ENCODE results near the gene NPAT. TPM values are rescaled to one million over a fixed set of nuclear protein-coding genes. Genes with fewer than 3 reads are reported as not detected.
A peak's percentile ranks its signal among the peaks of the same experiment; 100 is the strongest.

Gene NPAT
- polyA plus RNA-seq (2012; ENCODE audit: low read depth, missing spikeins), result 7.3 TPM

- FAIRE-seq (peak; percentile 99), DNase-seq (ENCODE audit: insufficient read length, low spot score) (peak; percentile 57)
- TF ChIP-seq TAF1 (IDR thresholded peaks at IDR 0.05; ENCODE audit: low read depth, low read length) (peak; percentile 89), SPI1 (IDR thresholded peaks at IDR 0.05; ENCODE audit: low read depth, low read length) (peak; percentile 34; the same call in 1 of the 2 replicates), POLR2A (IDR thresholded peaks at IDR 0.05; ENCODE audit: low read depth, low read length) (peak; percentile 80), POLR2AphosphoS5 (IDR thresholded peaks at IDR 0.05; ENCODE audit: low read depth, low read length) (peak; percentile 74; the same call in 1 of the 2 replicates), POU2F2 (IDR thresholded peaks at IDR 0.05; ENCODE audit: low read depth, low read length) (peak; percentile 69; the same call in 1 of the 2 replicates), PAX5 (IDR thresholded peaks at IDR 0.05; ENCODE audit: insufficient read depth, low read length, severe bottlenecking) (peak; percentile 9)
These were observed at the start of gene NPAT, which contains the start of gene ATM for GRCh38 chr11:108222574-108223347. Gene NPAT, minus strand, starts transcription at chr11:108222638. Its CDS starts 102 bp downstream, at chr11:108222536. Gene ATM, plus strand, starts transcription at chr11:108223067. Its CDS starts 4,558 bp downstream, at chr11:108227625.

GRCh38 chr11:108269583-108269982 lies 47.1 kb upstream of the NPAT start:
- DNase-seq (ENCODE audit: insufficient read length, low spot score), result no peak
- FAIRE-seq, result no peak
- no peak for TF ChIP-seq PAX5 (IDR thresholded peaks at IDR 0.05; ENCODE audit: insufficient read depth, low read length, severe bottlenecking)
- TF ChIP-seq SPI1 (IDR thresholded peaks at IDR 0.05; ENCODE audit: low read depth, low read length), result no peak
- no peak for TF ChIP-seq POLR2AphosphoS5 (IDR thresholded peaks at IDR 0.05; ENCODE audit: low read depth, low read length)
- no peak for TF ChIP-seq TAF1 (IDR thresholded peaks at IDR 0.05; ENCODE audit: low read depth, low read length)
- TF ChIP-seq POLR2A (IDR thresholded peaks at IDR 0.05; ENCODE audit: low read depth, low read length), result no peak
- TF ChIP-seq POU2F2 (IDR thresholded peaks at IDR 0.05; ENCODE audit: low read depth, low read length), result no peak

GRCh38 chr11:108253176-108253575 lies 30.7 kb upstream of the NPAT start:
- TF ChIP-seq TAF1 (IDR thresholded peaks at IDR 0.05; ENCODE audit: low read depth, low read length) (no peak), POLR2A (IDR thresholded peaks at IDR 0.05; ENCODE audit: low read depth, low read length) (no peak), POU2F2 (IDR thresholded peaks at IDR 0.05; ENCODE audit: low read depth, low read length) (no peak), PAX5 (IDR thresholded peaks at IDR 0.05; ENCODE audit: insufficient read depth, low read length, severe bottlenecking) (no peak), POLR2AphosphoS5 (IDR thresholded peaks at IDR 0.05; ENCODE audit: low read depth, low read length) (no peak), SPI1 (IDR thresholded peaks at IDR 0.05; ENCODE audit: low read depth, low read length) (no peak)
- DNase-seq (ENCODE audit: insufficient read length, low spot score), result no peak
- no peak for FAIRE-seq

- DNase-seq (ENCODE audit: insufficient read length, low spot score) (no peak), FAIRE-seq (no peak)
- no peak for TF ChIP-seq POLR2AphosphoS5 (IDR thresholded peaks at IDR 0.05; ENCODE audit: low read depth, low read length)
- no peak for TF ChIP-seq SPI1 (IDR thresholded peaks at IDR 0.05; ENCODE audit: low read depth, low read length)
- TF ChIP-seq POLR2A (IDR thresholded peaks at IDR 0.05; ENCODE audit: low read depth, low read length), result no peak
- no peak for TF ChIP-seq POU2F2 (IDR thresholded peaks at IDR 0.05; ENCODE audit: low read depth, low read length)
- TF ChIP-seq PAX5 (IDR thresholded peaks at IDR 0.05; ENCODE audit: insufficient read depth, low read length, severe bottlenecking), result no peak
- no peak for TF ChIP-seq TAF1 (IDR thresholded peaks at IDR 0.05; ENCODE audit: low read depth, low read length)
These were observed 24.4 kb upstream of the NPAT start for GRCh38 chr11:108246885-108247284.

GRCh38 chr11:108246308-108246707 lies 23.9 kb upstream of the NPAT start:
- FAIRE-seq, result no peak
- no peak for DNase-seq (ENCODE audit: insufficient read length, low spot score)
- TF ChIP-seq TAF1 (IDR thresholded peaks at IDR 0.05; ENCODE audit: low read depth, low read length), result no peak
- TF ChIP-seq POLR2AphosphoS5 (IDR thresholded peaks at IDR 0.05; ENCODE audit: low read depth, low read length), result no peak
- no peak for TF ChIP-seq POLR2A (IDR thresholded peaks at IDR 0.05; ENCODE audit: low read depth, low read length)
- TF ChIP-seq PAX5 (IDR thresholded peaks at IDR 0.05; ENCODE audit: insufficient read depth, low read length, severe bottlenecking), result no peak
- no peak for TF ChIP-seq SPI1 (IDR thresholded peaks at IDR 0.05; ENCODE audit: low read depth, low read length)
- no peak for TF ChIP-seq POU2F2 (IDR thresholded peaks at IDR 0.05; ENCODE audit: low read depth, low read length)

GRCh38 chr11:108242422-108242821 lies 20.0 kb upstream of the NPAT start:
- no peak for DNase-seq (ENCODE audit: insufficient read length, low spot score)
- no peak for TF ChIP-seq PAX5 (IDR thresholded peaks at IDR 0.05; ENCODE audit: insufficient read depth, low read length, severe bottlenecking)
- TF ChIP-seq TAF1 (IDR thresholded peaks at IDR 0.05; ENCODE audit: low read depth, low read length), result no peak
- TF ChIP-seq POLR2A (IDR thresholded peaks at IDR 0.05; ENCODE audit: low read depth, low read length), result no peak
- no peak for TF ChIP-seq POU2F2 (IDR thresholded peaks at IDR 0.05; ENCODE audit: low read depth, low read length)
- TF ChIP-seq POLR2AphosphoS5 (IDR thresholded peaks at IDR 0.05; ENCODE audit: low read depth, low read length), result no peak
- no peak for TF ChIP-seq SPI1 (IDR thresholded peaks at IDR 0.05; ENCODE audit: low read depth, low read length)
- FAIRE-seq, result no peak

- FAIRE-seq (no peak), DNase-seq (ENCODE audit: insufficient read length, low spot score) (no peak)
- TF ChIP-seq POLR2AphosphoS5 (IDR thresholded peaks at IDR 0.05; ENCODE audit: low read depth, low read length), result no peak
- no peak for TF ChIP-seq TAF1 (IDR thresholded peaks at IDR 0.05; ENCODE audit: low read depth, low read length)
- no peak for TF ChIP-seq POU2F2 (IDR thresholded peaks at IDR 0.05; ENCODE audit: low read depth, low read length)
- TF ChIP-seq SPI1 (IDR thresholded peaks at IDR 0.05; ENCODE audit: low read depth, low read length), result no peak
- TF ChIP-seq PAX5 (IDR thresholded peaks at IDR 0.05; ENCODE audit: insufficient read depth, low read length, severe bottlenecking), result no peak
- no peak for TF ChIP-seq POLR2A (IDR thresholded peaks at IDR 0.05; ENCODE audit: low read depth, low read length)
These were observed 19.0 kb upstream of the NPAT start for GRCh38 chr11:108241330-108242037.

- FAIRE-seq, result no peak
- TF ChIP-seq POU2F2 (IDR thresholded peaks at IDR 0.05; ENCODE audit: low read depth, low read length), result no peak
- TF ChIP-seq PAX5 (IDR thresholded peaks at IDR 0.05; ENCODE audit: insufficient read depth, low read length, severe bottlenecking), result no peak
- TF ChIP-seq SPI1 (IDR thresholded peaks at IDR 0.05; ENCODE audit: low read depth, low read length), result no peak
- TF ChIP-seq POLR2A (IDR thresholded peaks at IDR 0.05; ENCODE audit: low read depth, low read length), result no peak
- TF ChIP-seq POLR2AphosphoS5 (IDR thresholded peaks at IDR 0.05; ENCODE audit: low read depth, low read length), result no peak
- TF ChIP-seq TAF1 (IDR thresholded peaks at IDR 0.05; ENCODE audit: low read depth, low read length), result no peak
- DNase-seq (ENCODE audit: insufficient read length, low spot score), result no peak
These were observed 16.6 kb upstream of the NPAT start for GRCh38 chr11:108239076-108239475.

GRCh38 chr11:108237058-108237481 lies 14.6 kb upstream of the NPAT start:
- no peak for DNase-seq (ENCODE audit: insufficient read length, low spot score)
- no peak for TF ChIP-seq TAF1 (IDR thresholded peaks at IDR 0.05; ENCODE audit: low read depth, low read length)
- TF ChIP-seq PAX5 (IDR thresholded peaks at IDR 0.05; ENCODE audit: insufficient read depth, low read length, severe bottlenecking), result no peak
- no peak for TF ChIP-seq SPI1 (IDR thresholded peaks at IDR 0.05; ENCODE audit: low read depth, low read length)
- no peak for TF ChIP-seq POLR2AphosphoS5 (IDR thresholded peaks at IDR 0.05; ENCODE audit: low read depth, low read length)
- TF ChIP-seq POU2F2 (IDR thresholded peaks at IDR 0.05; ENCODE audit: low read depth, low read length), result no peak
- TF ChIP-seq POLR2A (IDR thresholded peaks at IDR 0.05; ENCODE audit: low read depth, low read length), result no peak
- FAIRE-seq, result no peak

Data from GM12891 (cell line).